PFSK-1 (cell line): ENCODE measurements around the gene RBP7.

ENCODE experiments used
- POLR2AphosphoS5 ChIP-seq: IDR thresholded peaks from 2 replicates; pipeline ENCODE4 v1.6.1; 2012; ENCODE audit warnings: low read depth, mild to moderate bottlenecking, control low read depth, low read length, moderate library complexity
- REST ChIP-seq, 2 experiments: IDR thresholded peaks; 2 replicates each; pipeline versions ENCODE4 v1.6.1 to v1.8.0; 2011 to 2012; ENCODE audit warnings: low read depth in 2 of 2, low read length in 2 of 2, control low read depth in 1 of 2, inconsistent platforms in 1 of 2, mild to moderate bottlenecking in 1 of 2, moderate library complexity in 1 of 2; ENCODE audit not compliant: insufficient read depth in 1 of 2
- TAF1 ChIP-seq: IDR thresholded peaks from 2 replicates; pipeline ENCODE4 v1.6.1; 2012; ENCODE audit warnings: low read length, control low read depth, borderline replicate concordance; ENCODE audit not compliant: insufficient read depth

- no peak for TF ChIP-seq POLR2AphosphoS5
- no peak for TF ChIP-seq TAF1
- no peak for TF ChIP-seq REST (IDR thresholded peaks at IDR 0.05; ENCODE audit: insufficient read depth in 1 of 2, low read depth in 2 of 2, low read length in 2 of 2)
Observed at GRCh38 chr1:10025354-10025753, 28.3 kb downstream of the RBP7 start.
